ENCODE results near the gene OR2V2. TPM values are rescaled to one million over a fixed set of nuclear protein-coding genes. Genes with fewer than 3 reads are reported as not detected.

OR2V2 gene
- total RNA-seq, 1 experiment from 2014 or later: not detected

DNA sequence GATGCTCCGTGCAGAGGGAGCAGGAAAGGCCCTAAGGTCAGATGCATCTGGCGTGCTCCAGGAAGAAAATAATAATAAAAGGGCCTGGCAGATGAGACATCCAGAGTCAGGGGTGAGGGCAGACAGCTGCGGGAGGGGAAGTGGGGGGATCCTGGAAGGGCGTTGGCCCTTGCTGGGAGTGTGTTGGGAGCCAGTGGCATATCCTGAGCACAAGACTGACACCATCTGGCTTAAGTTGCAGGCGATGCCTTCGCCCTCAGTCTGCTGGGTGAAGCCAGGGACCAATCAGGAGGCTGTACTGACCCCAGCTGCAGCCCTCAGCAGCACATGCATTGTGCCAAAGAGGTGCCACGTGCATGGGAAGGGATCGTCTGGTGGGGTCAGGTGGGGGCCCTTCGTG, 3.8 kb downstream of the OR2V2 start:
- Histone ChIP-seq H3T11ph (ENCODE audit: low read length) (no peak overlapping the region), H2BK5ac (ENCODE audit: insufficient read length, low read length) (no peak overlapping the region), H3K23me2 (ENCODE audit: insufficient read length, low read depth, low read length, poor library complexity, severe bottlenecking) (no peaks in the 10 kb centered on the region), H3K9me3 (ENCODE audit: control insufficient read depth, low read depth, low read length) (no peaks in the 10 kb centered on the region), H3K9ac (ENCODE audit: extremely low read depth, insufficient read length, low read length) (no peak overlapping the region), H3K56ac (ENCODE audit: insufficient read length, low read depth, low read length) (no peak overlapping the region), H2AFZ (ENCODE audit: low read length) (no peak overlapping the region), H2BK120ac (ENCODE audit: low read depth, low read length, poor library complexity, severe bottlenecking) (no peak overlapping the region), H4K91ac (ENCODE audit: insufficient read length, low read depth, low read length) (no peak overlapping the region), H3K27me3 (ENCODE audit: insufficient read depth, low read length) (no peaks in the 10 kb centered on the region), H3K18ac (ENCODE audit: insufficient read length, low read depth, low read length) (no peak overlapping the region), H3K4me1 (ENCODE audit: insufficient read depth, low read length) (peaks cover 1% of the 10 kb centered on the region; the same call in 1 of the 2 replicates), H4K8ac (replicated peaks; ENCODE audit: insufficient read length, low read depth, low read length) (no peak overlapping the region), H3K4ac (ENCODE audit: low read depth, low read length) (no peak overlapping the region), H3K23ac (ENCODE audit: insufficient read length, low read depth, low read length) (no peak overlapping the region), H4K20me1 (ENCODE audit: control insufficient read depth, insufficient read depth, insufficient read length) (no peaks in the 10 kb centered on the region), H4K5ac (ENCODE audit: insufficient read length, low read depth, low read length) (no peak overlapping the region), H3K4me2 (ENCODE audit: insufficient read depth, insufficient read length, low read length) (no peak overlapping the region), H3K14ac (ENCODE audit: insufficient read depth, low read length) (no peak overlapping the region), H3K27ac (ENCODE audit: insufficient read length, low read depth, low read length) (no peak overlapping the region), H3K79me1 (ENCODE audit: insufficient read depth, low read depth, low read length, poor library complexity, severe bottlenecking) (no peaks in the 10 kb centered on the region), H2BK12ac (ENCODE audit: insufficient read length, low read depth, low read length) (no peak overlapping the region), H2BK20ac (ENCODE audit: low read depth, low read length, poor library complexity, severe bottlenecking) (no peak overlapping the region), H2AK5ac (ENCODE audit: insufficient read length, low read length) (no peak overlapping the region), H3K79me2 (ENCODE audit: insufficient read depth, low read length) (no peaks in the 10 kb centered on the region), H2BK15ac (ENCODE audit: low read depth, low read length) (no peak overlapping the region)
- TF ChIP-seq, protein P1, sequence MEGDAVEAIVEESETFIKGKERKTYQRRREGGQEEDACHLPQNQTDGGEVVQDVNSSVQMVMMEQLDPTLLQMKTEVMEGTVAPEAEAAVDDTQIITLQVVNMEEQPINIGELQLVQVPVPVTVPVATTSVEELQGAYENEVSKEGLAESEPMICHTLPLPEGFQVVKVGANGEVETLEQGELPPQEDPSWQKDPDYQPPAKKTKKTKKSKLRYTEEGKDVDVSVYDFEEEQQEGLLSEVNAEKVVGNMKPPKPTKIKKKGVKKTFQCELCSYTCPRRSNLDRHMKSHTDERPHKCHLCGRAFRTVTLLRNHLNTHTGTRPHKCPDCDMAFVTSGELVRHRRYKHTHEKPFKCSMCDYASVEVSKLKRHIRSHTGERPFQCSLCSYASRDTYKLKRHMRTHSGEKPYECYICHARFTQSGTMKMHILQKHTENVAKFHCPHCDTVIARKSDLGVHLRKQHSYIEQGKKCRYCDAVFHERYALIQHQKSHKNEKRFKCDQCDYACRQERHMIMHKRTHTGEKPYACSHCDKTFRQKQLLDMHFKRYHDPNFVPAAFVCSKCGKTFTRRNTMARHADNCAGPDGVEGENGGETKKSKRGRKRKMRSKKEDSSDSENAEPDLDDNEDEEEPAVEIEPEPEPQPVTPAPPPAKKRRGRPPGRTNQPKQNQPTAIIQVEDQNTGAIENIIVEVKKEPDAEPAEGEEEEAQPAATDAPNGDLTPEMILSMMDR (conservative IDR thresholded peaks at IDR 0.05): no peak
- H3K36me3 Mint-ChIP-seq (ENCODE audit: insufficient read depth in 1 of 3, low read depth in 3 of 3): peaks cover 0 to 5% (median 3%) of the 10 kb centered on the region in 3 experiments; a peak in 2 of 7 replicates
- H3K27ac Mint-ChIP-seq: no peak overlapping the region
- WGBS (ENCODE audit: extremely low coverage, insufficient read length, low lambda C conversion rate): no CpG with 5 or more reads among the region's 9 CpGs
- H3K4me1 Mint-ChIP-seq: peaks cover 20 to 32% of the 10 kb centered on the region in 2 experiments
- H3K27me3 Mint-ChIP-seq (ENCODE audit: low read depth): peaks cover 50% of the 10 kb centered on the region
- H3K9me3 Mint-ChIP-seq: peaks cover 8 to 16% of the 10 kb centered on the region in 2 experiments
- no peak overlapping the region for H3K4me3 Mint-ChIP-seq
- peak; percentile 70 for DNase-seq

Measured in H9 (cell line).